ENCODE data around the gene CD300C.

DNA sequence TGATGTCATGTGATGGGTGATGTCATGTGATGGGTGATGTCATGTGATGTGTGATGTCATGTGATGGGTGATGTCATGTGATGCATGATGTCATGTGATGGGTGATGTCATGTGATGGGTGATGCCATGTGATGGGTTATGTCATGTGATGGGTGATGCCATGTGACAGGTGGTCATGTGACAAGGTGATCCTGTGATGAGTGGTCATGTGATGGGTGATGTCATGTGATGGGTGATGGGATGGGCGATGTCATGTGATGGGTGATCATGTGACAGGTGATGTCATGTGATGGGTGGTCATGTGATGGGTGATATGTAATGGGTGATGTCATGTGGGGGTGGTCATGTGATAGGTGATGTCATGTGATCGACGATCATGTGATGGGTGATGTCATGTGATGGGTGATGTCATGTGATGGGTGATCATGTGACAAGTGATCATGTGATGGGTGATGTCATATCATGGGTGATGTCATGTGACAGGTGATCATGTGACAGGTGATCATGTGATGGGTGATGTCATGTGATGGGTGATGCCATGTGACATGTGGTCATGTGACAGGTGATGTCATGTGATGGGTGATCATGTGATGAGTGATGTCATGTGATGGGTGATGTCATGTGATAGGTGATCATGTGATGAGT lies 31.8 kb downstream of the CD300C start:
- no peak for TF ChIP-seq POLR2A (IDR thresholded peaks at IDR 0.05)
- TF ChIP-seq CTCF (IDR thresholded peaks at IDR 0.05), result no peak
- no peak for TF ChIP-seq POLR2AphosphoS5 (IDR thresholded peaks at IDR 0.05; ENCODE audit: insufficient read depth in 1 of 2, low read depth in 1 of 2)

All from vagina (tissue), 2 donors.